Lung microvascular endothelial cell (primary cell): ENCODE results near the gene PCGF3. TPM values are rescaled to one million over a fixed set of nuclear protein-coding genes. Genes with fewer than 3 reads are reported as not detected.
"Not testable (repeated sequence)": the region's sequence is repeated elsewhere in the genome, so short reads cannot be mapped to it uniquely, and the experiment has no call there.

ENCODE experiments used
- DNase-seq, 2 donors: peaks; one replicate each; pipeline versions ENCODE4 v3.0.0 to v3.0.0-alpha.2; 2010; ENCODE audit warnings: low read depth in 2 of 2
- total RNA-seq: library from RNA; depleted of rRNA; stranded (reverse); fragments of >200 nt; gene quantifications from 2 replicates; pipeline ENCODE4 v1.2.1, GENCODE V29; 2014

The PCGF3 gene
- total RNA-seq, 1 donor from 2014 or later = 47.8 TPM

DNA sequence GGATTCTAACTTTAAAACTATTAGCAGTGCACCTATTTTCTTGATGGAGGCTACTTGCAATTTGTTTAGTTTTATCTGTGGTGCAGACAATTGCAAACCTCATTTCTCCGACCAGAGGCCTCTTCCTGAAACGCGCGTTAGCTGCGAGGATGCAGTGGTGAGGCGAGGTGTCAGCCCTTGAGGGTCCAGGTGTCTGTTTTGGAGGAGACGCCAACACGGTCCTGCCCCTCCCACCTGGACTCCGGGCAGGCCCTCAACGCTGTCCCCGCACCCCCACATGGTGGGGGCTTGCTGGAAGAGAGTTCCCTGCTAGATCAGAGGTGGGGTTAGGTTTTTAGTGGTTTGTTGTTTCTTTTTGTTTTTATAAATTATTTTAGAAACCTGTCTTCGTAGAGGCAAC lies 34.4 kb downstream of the PCGF3 start:
- no peak for DNase-seq

DNA sequence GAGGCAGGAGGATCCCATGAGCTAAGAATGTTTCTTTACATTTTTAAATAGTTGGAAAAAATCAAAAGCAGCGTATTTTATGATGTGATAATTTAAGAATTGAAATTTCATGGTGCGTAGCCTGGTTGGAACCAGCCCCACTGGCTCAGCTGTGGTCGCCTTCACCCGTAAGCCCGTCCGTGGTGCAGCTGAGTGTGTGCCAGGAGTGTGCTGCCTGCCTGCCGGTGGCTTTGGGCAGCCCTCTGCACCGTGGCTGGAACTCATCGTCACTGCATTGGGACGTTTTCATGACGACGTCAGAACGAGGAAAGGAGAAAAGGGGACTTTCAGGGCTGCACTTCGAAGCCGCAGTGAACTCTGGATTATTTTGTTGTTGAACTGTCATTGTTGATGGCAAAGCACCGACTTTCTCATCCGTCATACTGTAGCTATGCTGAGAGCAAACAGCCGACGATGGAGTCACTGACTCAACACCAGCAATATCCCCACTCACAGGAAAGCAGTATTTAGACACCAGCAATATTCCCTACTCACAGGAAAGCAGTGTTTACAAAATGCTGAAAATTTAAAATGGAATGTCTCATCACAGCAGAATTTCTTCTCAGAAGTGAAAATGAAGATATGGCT lies 35.1 kb downstream of the PCGF3 start:
- DNase-seq = peak; percentile 40 to 96

- no peak for DNase-seq
Observed at GRCh38 chr4:742096-742741, 36.6 kb downstream of the PCGF3 start.

GRCh38 chr4:742742-743311 lies 37.2 kb downstream of the PCGF3 start:
- DNase-seq = peak; percentile 75 to 77

GRCh38 chr4:743463-744211 lies 38.0 kb downstream of the PCGF3 start:
- no peak for DNase-seq

DNA sequence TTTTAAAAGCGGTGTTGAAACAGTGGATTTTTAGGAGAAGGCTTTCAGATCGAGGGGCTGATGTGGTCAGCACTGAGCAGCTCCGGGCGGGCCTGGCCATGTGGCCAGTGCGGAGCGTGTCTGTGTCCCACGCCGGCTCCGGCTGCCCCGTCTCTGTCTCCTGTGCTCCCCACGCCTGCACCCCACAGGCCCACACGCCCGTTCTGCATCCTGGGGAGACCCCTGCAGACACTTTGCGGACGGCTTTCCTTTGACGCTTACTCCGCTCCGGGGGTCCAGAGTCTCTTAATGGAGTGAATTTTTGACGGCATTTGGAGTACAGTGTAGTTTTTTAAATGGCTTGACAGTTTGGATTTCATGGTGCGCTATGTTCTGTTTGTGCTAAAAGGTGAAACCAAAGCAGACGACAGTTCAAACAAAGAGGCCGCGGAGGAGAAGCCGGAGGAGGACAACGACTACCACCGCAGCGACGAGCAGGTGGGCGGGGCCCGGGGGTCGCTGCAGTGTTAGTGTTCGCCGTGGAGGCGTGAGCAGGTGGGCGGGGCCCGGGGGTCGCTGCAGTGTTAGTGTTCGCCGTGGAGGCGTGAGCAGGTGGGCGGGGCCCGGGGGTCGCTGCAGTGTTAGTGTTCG lies 38.7 kb downstream of the PCGF3 start:
- no peak for DNase-seq

- no peak for DNase-seq
Observed at GRCh38 chr4:747546-748170, 42.0 kb downstream of the PCGF3 start.

DNA sequence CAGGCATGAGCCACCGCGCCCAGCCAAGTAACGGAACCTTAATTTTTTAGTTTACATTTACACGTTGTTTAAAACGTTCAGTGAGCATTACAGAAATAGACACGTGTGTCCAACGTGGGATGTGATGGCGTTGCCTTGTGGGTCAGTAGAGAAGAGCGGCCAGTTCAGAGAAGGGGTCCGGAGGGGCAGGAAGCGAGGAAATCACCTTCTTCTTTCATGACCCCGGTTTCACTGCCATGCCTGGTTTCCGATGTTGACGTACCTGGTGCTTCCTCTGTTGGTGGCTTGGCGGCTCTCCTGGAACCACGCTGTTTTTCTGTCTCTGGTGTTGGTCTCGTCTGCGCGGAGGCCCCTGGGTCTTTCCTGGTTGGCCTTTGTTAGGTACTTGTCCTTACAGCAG lies 42.8 kb downstream of the PCGF3 start:
- DNase-seq = peak in 1 of 2 donors; percentile 64

GRCh38 chr4:749698-750666 lies 44.4 kb downstream of the PCGF3 start:
- DNase-seq = peak; percentile 48 to 71

DNA sequence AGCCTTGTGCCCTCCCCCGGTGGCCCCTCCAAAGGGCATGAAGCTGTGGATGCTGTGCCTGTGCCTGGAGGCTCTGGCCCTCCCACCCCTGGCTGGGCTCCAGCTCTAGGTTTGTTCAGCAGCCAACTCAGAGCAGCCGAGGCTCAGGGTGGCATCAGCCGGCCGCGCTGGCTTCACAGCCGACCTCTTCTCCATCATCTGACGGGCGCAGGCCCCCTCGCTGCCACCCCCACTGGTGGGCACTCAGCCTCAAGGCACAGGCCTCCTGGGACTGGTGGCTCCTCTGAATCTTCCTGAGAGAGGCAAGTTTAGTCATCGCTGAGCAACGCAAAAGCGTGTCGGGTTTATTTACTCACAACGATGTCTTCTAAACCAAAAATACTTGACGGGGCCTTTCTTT lies 46.0 kb downstream of the PCGF3 start:
- peak in 1 of 2 donors; percentile 30 for DNase-seq

GRCh38 chr4:752196-752861 lies 46.7 kb downstream of the PCGF3 start:
- no peak for DNase-seq

DNA sequence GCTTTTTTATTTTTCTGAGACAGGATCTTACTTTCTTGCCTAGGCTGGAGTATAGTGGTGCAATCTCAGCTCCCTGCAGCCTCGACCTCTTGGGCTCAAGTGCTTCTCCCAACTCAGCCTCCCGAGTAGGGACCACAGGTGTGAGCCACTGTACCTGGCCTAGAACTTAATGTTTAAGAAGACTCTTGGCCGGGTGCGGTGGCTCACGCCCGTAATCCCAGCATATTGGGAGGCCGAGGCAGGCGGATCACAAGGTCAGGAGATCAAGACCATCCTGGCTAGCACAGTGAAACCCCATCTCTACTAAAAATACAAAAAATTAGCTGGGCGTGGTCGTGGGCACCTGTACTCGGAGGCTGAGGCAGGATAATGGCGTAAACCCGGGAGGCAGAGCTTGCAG lies 47.6 kb downstream of the PCGF3 start:
- DNase-seq = not testable (repeated sequence)

DNA sequence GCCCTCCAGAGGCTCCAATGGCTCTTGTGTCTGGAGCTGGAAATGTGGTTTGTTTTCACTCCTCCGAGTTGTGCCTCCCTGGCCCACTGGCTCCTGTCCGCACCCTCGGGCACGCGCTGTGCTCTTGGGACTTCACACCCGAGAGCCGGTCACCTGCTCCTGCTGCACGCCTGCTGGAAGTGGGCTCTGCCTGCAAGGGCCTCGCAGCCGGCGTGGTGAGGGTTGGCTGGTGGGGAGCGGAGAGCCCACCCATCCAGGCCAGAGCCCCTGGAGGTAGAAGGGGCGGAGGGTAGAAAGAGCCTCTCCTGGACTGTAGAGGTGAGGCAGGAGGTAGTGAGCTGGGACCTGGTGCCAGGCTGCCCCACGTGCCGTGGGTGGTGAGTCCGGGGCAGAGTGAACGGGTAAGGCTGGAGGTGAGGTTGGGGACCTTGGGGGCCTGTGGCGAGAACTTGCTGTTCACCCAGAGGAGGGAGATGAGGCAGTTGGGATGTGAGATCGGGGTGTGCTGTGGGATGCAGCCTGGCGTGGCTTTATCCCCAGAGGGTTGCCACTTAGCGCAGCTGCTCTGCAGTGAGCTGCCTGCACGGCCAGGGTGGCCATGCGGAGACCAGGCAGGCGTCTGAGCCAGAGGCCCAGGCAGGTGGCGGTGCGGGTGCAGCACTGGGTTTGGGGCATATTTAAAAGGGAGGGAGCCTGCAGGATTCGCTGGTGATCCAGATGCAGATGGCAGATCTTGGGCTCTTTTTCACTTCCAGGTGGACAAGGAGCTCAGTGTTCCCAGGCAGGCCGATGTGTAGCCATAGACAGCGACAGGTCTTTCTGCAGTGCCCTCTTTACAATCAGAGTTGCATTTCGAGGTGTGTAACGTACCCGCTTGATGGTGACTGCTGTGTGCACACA lies 48.8 kb downstream of the PCGF3 start:
- DNase-seq = no peak

GRCh38 chr4:757111-757510 lies 51.5 kb downstream of the PCGF3 start:
- DNase-seq = no peak

GRCh38 chr4:759810-760209 lies 54.2 kb downstream of the PCGF3 start:
- peak in 1 of 2 donors; percentile 32 for DNase-seq

- DNase-seq = no peak
Observed at GRCh38 chr4:760616-761015, 55.0 kb downstream of the PCGF3 start.

DNA sequence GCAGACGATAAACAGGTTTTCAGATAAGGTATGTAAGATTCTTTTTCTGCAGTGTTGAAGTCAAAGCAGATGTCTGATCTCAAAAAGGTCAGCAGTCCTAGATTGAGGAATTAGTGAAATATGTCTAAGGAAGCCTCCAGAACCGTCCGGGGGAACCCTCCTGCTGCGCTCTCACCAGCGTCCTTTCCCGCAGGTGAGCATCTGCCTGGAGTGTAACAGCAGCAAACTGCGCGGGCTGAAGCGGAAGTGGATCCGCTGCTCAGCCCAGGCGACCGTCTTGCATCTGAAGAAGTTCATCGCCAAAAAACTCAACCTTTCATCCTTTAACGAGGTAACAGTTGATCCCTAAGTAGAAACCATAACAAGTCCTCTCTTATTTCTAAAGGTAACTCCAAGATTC lies 55.5 kb downstream of the PCGF3 start:
- DNase-seq = no peak

DNA sequence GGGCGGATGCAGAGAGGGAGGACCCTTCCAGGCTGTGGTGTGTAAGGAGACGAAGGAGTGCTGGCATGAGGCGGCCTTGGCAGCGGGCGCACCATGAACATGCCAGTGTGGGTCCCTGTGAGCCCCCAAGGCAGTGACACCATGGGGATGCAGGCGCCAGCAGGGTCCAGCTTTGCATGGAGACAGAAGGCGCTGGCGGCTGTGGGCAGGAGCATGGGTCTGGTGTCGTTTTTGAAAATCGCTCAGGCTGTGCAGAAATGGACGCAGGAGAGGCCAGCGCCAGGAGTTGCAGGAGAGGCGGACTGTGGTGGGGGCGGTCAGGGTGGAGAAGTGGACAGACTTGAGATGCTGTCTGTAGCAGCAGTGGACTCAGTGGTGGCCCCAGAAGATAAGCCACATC lies 56.1 kb downstream of the PCGF3 start:
- no peak for DNase-seq
